ENCODE results near the gene RARS2. TPM values are rescaled to one million over a fixed set of nuclear protein-coding genes. Genes with fewer than 3 reads are reported as not detected.
"Not testable (repeated sequence)": the region's sequence is repeated elsewhere in the genome, so short reads cannot be mapped to it uniquely, and the experiment has no call there.

The RARS2 gene
- total RNA-seq, 2 experiments from 2014 or later, result 17.4 to 20.4 TPM

GRCh38 chr6:87501809-87502572 lies 87.8 kb downstream of the RARS2 start:
- ChIA-PET POLR2A (no interaction called here), CTCF (no interaction called here)
- no peak for ATAC-seq
- Mint-ChIP-seq H3K4me1 (ENCODE audit: low read depth) (peaks cover 2% of the 10 kb centered on the region), H3K4me3 (no peak overlapping the region), H3K27me3 (no peaks in the 10 kb centered on the region), H3K36me3 (ENCODE audit: low read depth) (peaks cover 3% of the 10 kb centered on the region), H3K9me3 (no peaks in the 10 kb centered on the region), H3K27ac (peak overlapping the region; percentile 18)
- intact Hi-C loops (cut with micrococcal nuclease), result no loop called here
- DNase-seq, result no peak
- no peak for TF ChIP-seq CTCF (IDR thresholded peaks at IDR 0.05)

- Mint-ChIP-seq H3K9me3 (no peaks in the 10 kb centered on the region), H3K27me3 (no peaks in the 10 kb centered on the region), H3K27ac (no peak overlapping the region), H3K36me3 (ENCODE audit: low read depth) (peaks cover 3% of the 10 kb centered on the region), H3K4me3 (no peak overlapping the region), H3K4me1 (ENCODE audit: low read depth) (peaks cover 2% of the 10 kb centered on the region)
- ChIA-PET CTCF (interaction anchor here (1.0 kb wide), 1 partner anchor 105 kb away, joined by 3 read pairs; no protein-coding TSS in a partner anchor), POLR2A (interaction anchor here (0.7 kb wide), 1 partner anchor 11 kb away, joined by 3 read pairs; no protein-coding TSS in a partner anchor)
- ATAC-seq, result no peak
- intact Hi-C loops (cut with micrococcal nuclease), result no loop called here
- no peak for DNase-seq
- no peak for TF ChIP-seq CTCF (IDR thresholded peaks at IDR 0.05)
These were observed 91.7 kb downstream of the RARS2 start for GRCh38 chr6:87498048-87498447.

DNA sequence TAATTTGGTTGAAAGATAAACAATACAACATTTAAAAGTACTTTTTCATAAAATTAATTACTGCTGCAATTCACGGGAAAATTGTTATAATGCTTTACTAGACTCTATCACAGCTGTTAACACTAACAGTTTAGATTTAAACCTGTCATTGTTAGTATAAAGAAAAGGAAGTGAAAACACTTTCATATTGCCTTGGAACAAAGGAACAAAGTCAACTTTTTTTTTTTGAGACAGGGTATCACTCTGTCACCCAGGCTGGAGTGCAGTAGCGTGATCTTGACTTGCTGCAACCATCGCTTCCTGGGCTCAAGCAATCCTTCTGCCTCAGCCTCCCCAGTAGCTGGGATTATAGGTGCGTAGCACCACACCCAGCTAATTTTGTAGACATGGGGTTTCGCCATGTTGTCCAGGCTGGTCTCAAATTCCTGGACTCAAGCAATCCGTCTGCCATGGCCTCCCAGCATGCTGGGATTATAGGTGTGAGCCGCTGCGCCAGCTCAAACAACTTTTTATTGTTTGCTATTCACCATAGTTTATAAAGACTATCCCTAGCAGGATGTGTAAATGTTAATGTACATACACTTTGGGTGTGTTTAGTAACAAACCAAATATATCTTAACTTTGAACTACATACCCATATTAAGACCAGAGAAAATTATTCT lies 94.9 kb downstream of the RARS2 start:
- ATAC-seq (no peak), DNase-seq (no peak)
- peaks cover 10% of the 10 kb centered on the region for H3K36me3 Mint-ChIP-seq (ENCODE audit: low read depth)
- H3K4me3 Mint-ChIP-seq, result no peak overlapping the region
- no peaks in the 10 kb centered on the region for H3K27me3 Mint-ChIP-seq
- POLR2A ChIA-PET, result no interaction called here
- peaks cover 5% of the 10 kb centered on the region for H3K4me1 Mint-ChIP-seq (ENCODE audit: low read depth)
- intact Hi-C loops (cut with micrococcal nuclease), result no loop called here
- TF ChIP-seq CTCF (IDR thresholded peaks at IDR 0.05), result no peak
- no peak overlapping the region for H3K27ac Mint-ChIP-seq
- CTCF ChIA-PET, result interaction anchor here (0.5 to 1.6 kb wide), 3 partner anchors 17 to 626 kb away, joined by 3 to 4 read pairs (median 3); partner anchors contain the start of gene CFAP206
- no peaks in the 10 kb centered on the region for H3K9me3 Mint-ChIP-seq

DNA sequence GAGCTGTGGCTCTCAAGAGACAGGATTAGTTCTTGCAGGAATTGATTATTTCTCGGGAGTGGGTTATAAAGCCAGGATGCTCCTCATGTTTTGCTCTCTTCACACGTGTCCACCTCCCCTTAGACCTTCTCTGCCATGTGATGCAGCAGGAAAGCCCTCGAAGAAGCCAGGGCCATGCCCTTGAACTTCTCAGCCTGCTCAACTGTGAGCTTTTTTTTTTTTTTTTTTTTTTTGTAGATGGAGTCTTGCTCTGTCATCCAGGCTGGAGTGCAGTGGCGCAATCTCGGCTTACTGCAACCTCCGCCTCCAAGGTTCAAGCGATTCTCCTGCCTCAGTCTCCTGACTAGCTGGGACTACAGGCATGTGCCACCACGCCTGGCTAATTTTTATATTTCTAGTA lies 100.5 kb downstream of the RARS2 start:
- CTCF ChIA-PET, result interaction anchor here (1.0 kb wide), 1 partner anchor 15 kb away, joined by 3 read pairs; no protein-coding TSS in a partner anchor
- POLR2A ChIA-PET; H3K27me3 Mint-ChIP-seq; H3K4me3 Mint-ChIP-seq; H3K36me3 Mint-ChIP-seq (ENCODE audit: low read depth); intact Hi-C loops (cut with micrococcal nuclease); H3K27ac Mint-ChIP-seq; H3K4me1 Mint-ChIP-seq (ENCODE audit: low read depth); ATAC-seq; DNase-seq; H3K9me3 Mint-ChIP-seq: not testable (repeated sequence)

DNA sequence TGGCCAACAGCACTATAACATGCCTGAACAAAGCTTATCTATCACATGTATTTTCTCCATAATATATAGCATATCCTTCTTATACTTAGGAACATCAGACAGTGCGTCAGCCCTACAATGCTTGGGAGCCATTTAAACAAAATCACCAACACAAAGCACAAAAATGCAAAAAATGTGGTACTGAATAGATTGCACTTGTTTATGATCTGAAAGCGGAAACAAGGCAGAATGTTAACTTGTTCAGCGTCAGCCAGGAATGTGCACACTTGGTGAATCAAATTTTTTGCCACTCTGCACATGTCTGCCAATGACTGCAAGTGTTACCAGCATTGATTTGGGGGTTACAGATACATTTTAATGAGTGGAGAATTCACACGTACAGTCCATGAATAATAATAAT lies 102.2 kb downstream of the RARS2 start:
- CTCF ChIA-PET, result no interaction called here
- TF ChIP-seq CTCF (IDR thresholded peaks at IDR 0.05), result no peak
- POLR2A ChIA-PET, result interaction anchor here (0.7 kb wide), 1 partner anchor 331 kb away, joined by 4 read pairs; no protein-coding TSS in a partner anchor
- peaks cover 3% of the 10 kb centered on the region for H3K36me3 Mint-ChIP-seq (ENCODE audit: low read depth)
- no peak overlapping the region for H3K4me3 Mint-ChIP-seq
- intact Hi-C loops (cut with micrococcal nuclease), result no loop called here
- H3K4me1 Mint-ChIP-seq (ENCODE audit: low read depth), result peaks cover 4% of the 10 kb centered on the region
- no peaks in the 10 kb centered on the region for H3K27me3 Mint-ChIP-seq
- no peak for DNase-seq
- H3K9me3 Mint-ChIP-seq, result no peaks in the 10 kb centered on the region
- H3K27ac Mint-ChIP-seq, result no peak overlapping the region
- no peak for ATAC-seq
